HepG2 (cell line): ENCODE data around the gene HPCAL1. TPM values are rescaled to one million over a fixed set of nuclear protein-coding genes. Genes with fewer than 3 reads are reported as not detected.

Source experiments
- AHR ChIP-seq: IDR thresholded peaks from 2 replicates; pipeline ENCODE4 v1.6.1; 2018; ENCODE audit warnings: missing genetic modification reagents, missing compliant biosample characterization
- CC2D1A ChIP-seq: sonication (generic); formaldehyde crosslinking; IDR thresholded peaks from 2 replicates; pipeline ENCODE4 v1.8.1; 2023; ENCODE audit warnings: mild to moderate bottlenecking, missing genetic modification reagents
- FIP1L1 ChIP-seq: fragments of 200-400 bp; formaldehyde crosslinking; IDR thresholded peaks from 2 replicates; pipeline ENCODE4 v1.6.1; 2018; ENCODE audit warnings: low read depth, mild to moderate bottlenecking, low read length, moderate library complexity, borderline replicate concordance; ENCODE audit not compliant: insufficient read depth
- GTF2F1 ChIP-seq: fragments of 150-350 bp; IDR thresholded peaks from 2 replicates; pipeline ENCODE4 v1.6.1; 2014; ENCODE audit warnings: low read length
- HHEX ChIP-seq: IDR thresholded peaks from 2 replicates; pipeline ENCODE4 v1.6.1; 2016; ENCODE audit warnings: control low read depth
- IKZF1 ChIP-seq: fragments of 450-650 bp; IDR thresholded peaks from 2 replicates; pipeline ENCODE4 v1.7.1; 2016
- JUND ChIP-seq: sonication (generic); formaldehyde crosslinking; IDR thresholded peaks from 2 replicates; pipeline ENCODE4 v1.8.0; 2022; ENCODE audit warnings: mild to moderate bottlenecking, missing genetic modification reagents
- KAT8 ChIP-seq: IDR thresholded peaks from 2 replicates; pipeline ENCODE4 v1.6.1; 2016; ENCODE audit warnings: missing genetic modification reagents, missing compliant biosample characterization
- NFIC ChIP-seq: IDR thresholded peaks from 2 replicates; pipeline ENCODE4 v1.6.1; 2012; ENCODE audit warnings: mild to moderate bottlenecking, low read length, inconsistent platforms
- PLSCR1 ChIP-seq: sonication (generic); formaldehyde crosslinking; IDR thresholded peaks from 2 replicates; pipeline ENCODE4 v1.5.0; 2020; ENCODE audit warnings: missing genetic modification reagents, mild to moderate bottlenecking, borderline replicate concordance
- SOX6 ChIP-seq, 2 experiments: fragments of 450-650 bp in 1 of 2; sonication (generic) in 1 of 2; formaldehyde crosslinking in 1 of 2; IDR thresholded peaks; 2 replicates each; pipeline versions ENCODE4 v1.4.0 to v1.6.1; 2017 to 2020; ENCODE audit warnings: antibody characterized with exemption in 1 of 2, mild to moderate bottlenecking in 1 of 2, missing genetic modification reagents in 1 of 2
- TP53 ChIP-seq: sonication (generic); formaldehyde crosslinking; conservative IDR thresholded peaks from 2 replicates; pipeline ENCODE4 v1.4.0; 2020; ENCODE audit warnings: missing genetic modification reagents
- ZBTB2 ChIP-seq: sonication (generic); formaldehyde crosslinking; IDR thresholded peaks from 2 replicates; pipeline ENCODE4 v1.8.0; 2022; ENCODE audit warnings: low read depth, missing genetic modification reagents
- ZBTB33 ChIP-seq: sonication (generic); formaldehyde crosslinking; IDR thresholded peaks from 2 replicates; pipeline ENCODE4 v1.4.0; 2020; ENCODE audit warnings: missing genetic modification reagents
- ZBTB7B ChIP-seq: sonication (generic); formaldehyde crosslinking; IDR thresholded peaks from 2 replicates; pipeline ENCODE4 v1.4.0; 2020; ENCODE audit warnings: missing genetic modification reagents
- ZNF160 ChIP-seq: sonication (generic); formaldehyde crosslinking; IDR thresholded peaks from 2 replicates; pipeline ENCODE4 v1.8.0; 2022; ENCODE audit warnings: mild to moderate bottlenecking, inconsistent platforms, missing genetic modification reagents
- ZNF235 ChIP-seq: sonication (generic); formaldehyde crosslinking; IDR thresholded peaks from 2 replicates; pipeline ENCODE4 v1.8.1; 2023; ENCODE audit warnings: mild to moderate bottlenecking, missing genetic modification reagents, borderline replicate concordance
- ZNF264 ChIP-seq: sonication (generic); formaldehyde crosslinking; IDR thresholded peaks from 2 replicates; pipeline ENCODE4 v1.4.0; 2020; ENCODE audit warnings: missing genetic modification reagents
- ZNF280D ChIP-seq: sonication (generic); formaldehyde crosslinking; IDR thresholded peaks from 2 replicates; pipeline ENCODE4 v1.5.1; 2020; ENCODE audit warnings: mild to moderate bottlenecking, missing genetic modification reagents
- ZNF724P ChIP-seq: sonication (generic); formaldehyde crosslinking; IDR thresholded peaks from 2 replicates; pipeline ENCODE4 v1.8.0; 2022; ENCODE audit warnings: missing genetic modification reagents, borderline replicate concordance
- polyA plus RNA-seq, 8 experiments: library from polyadenylated mRNA; depleted of rRNA in 3 of 8; stranded (reverse) in 7 of 8; unstranded in 1 of 8; fragments of >200 nt; fragmentation: Illumina TruSeq in 4 of 8; extraction: Trizol in 4 of 8; gene quantifications; 2 replicates each; pipeline versions ENCODE4 v1.2.1 to v1.2.3, GENCODE V29; 2011 to 2016; ENCODE audit warnings: low read depth in 4 of 8, missing spikeins in 1 of 8, mixed read lengths in 1 of 8; ENCODE audit not compliant: insufficient read depth in 1 of 8
- total RNA-seq, 5 experiments: library from RNA; depleted of rRNA; stranded (reverse); fragments of >200 nt; fragmentation: Illumina TruSeq; extraction: Trizol; gene quantifications; 2 replicates each; pipeline ENCODE4 v1.2.3, GENCODE V29; 2016; ENCODE audit warnings: low read depth in 1 of 5
- TF ChIP-seq, protein P1 (sequence below): sonication (generic); formaldehyde crosslinking; IDR thresholded peaks from 2 replicates; pipeline ENCODE4 v1.9.0; 2021; ENCODE audit warnings: missing genetic modification reagents, borderline replicate concordance

Gene HPCAL1
- total and polyA plus RNA-seq, 2 of the 13 experiments (the other 11 are each of a cell fraction or from before 2014, with no cell fraction given), result 29.5 to 29.9 TPM

DNA sequence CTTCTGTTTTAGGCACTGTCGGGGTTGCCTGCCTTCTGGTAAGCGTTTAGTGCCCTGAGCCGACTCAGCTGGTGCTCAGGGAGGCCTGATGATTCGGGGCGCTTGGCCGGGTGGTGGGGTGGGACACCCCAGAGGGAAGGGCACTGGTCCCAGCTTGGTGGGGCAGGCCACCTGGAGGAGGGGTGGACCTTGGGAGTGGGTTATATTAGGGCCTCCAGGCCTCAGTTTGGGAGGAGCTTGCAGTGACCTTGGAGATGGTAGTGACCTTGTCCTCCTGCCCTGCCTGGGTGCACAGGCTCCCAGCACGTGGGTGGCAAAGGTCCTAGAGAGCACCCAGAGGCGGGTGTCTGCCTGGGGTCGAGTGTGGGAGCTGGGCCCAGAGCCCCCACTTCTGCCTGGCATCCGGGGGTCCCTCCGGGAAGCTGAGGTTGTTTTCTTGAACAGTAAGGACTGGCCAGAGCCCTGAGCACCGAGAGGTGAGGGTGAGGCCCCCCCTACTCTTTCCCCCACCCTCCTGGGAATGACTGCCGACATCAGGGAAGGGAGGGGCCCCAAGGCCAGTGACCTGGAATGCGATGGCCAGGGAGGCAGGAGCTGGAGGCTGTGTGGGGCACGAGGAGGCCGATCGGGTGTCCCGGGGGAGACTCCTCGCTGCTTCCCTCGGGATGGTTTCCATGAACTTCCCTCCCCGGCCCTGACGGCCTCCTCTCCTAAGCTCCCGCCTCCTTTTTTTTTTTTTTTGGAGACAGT is 61.3 kb downstream of the HPCAL1 start (continued):
- TF ChIP-seq SOX6 (IDR thresholded peaks at IDR 0.05) (no peak), SOX6 (CRISPR knock-in tag; IDR thresholded peaks at IDR 0.05) (no peak), FIP1L1 (no peak), ZBTB2 (no peak), ZBTB7B (CRISPR knock-in tag) (no peak), HHEX (CRISPR knock-in tag) (no peak), AHR (CRISPR knock-in tag) (no peak), TP53 (CRISPR knock-in tag) (no peak), ZNF264 (CRISPR knock-in tag) (no peak), JUND (CRISPR knock-in tag) (no peak), ZNF724P (CRISPR knock-in tag) (no peak), ZNF235 (CRISPR knock-in tag) (no peak), ZBTB33 (CRISPR knock-in tag) (no peak), IKZF1 (no peak), CC2D1A (CRISPR knock-in tag) (no peak), ZNF160 (CRISPR knock-in tag) (no peak), KAT8 (CRISPR knock-in tag) (no peak), PLSCR1 (CRISPR knock-in tag) (no peak), GTF2F1 (no peak), NFIC (no peak), ZNF280D (CRISPR knock-in tag) (no peak)
- TF ChIP-seq, protein P1, sequence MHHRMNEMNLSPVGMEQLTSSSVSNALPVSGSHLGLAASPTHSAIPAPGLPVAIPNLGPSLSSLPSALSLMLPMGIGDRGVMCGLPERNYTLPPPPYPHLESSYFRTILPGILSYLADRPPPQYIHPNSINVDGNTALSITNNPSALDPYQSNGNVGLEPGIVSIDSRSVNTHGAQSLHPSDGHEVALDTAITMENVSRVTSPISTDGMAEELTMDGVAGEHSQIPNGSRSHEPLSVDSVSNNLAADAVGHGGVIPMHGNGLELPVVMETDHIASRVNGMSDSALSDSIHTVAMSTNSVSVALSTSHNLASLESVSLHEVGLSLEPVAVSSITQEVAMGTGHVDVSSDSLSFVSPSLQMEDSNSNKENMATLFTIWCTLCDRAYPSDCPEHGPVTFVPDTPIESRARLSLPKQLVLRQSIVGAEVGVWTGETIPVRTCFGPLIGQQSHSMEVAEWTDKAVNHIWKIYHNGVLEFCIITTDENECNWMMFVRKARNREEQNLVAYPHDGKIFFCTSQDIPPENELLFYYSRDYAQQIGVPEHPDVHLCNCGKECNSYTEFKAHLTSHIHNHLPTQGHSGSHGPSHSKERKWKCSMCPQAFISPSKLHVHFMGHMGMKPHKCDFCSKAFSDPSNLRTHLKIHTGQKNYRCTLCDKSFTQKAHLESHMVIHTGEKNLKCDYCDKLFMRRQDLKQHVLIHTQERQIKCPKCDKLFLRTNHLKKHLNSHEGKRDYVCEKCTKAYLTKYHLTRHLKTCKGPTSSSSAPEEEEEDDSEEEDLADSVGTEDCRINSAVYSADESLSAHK (CRISPR knock-in tag), result no peak
